Loucy (cell line): ENCODE measurements around the gene LUZP1.
"Not testable (repeated sequence)": the region's sequence is repeated elsewhere in the genome, so short reads cannot be mapped to it uniquely, and the experiment has no call there.

Experiments
- H2AFZ ChIP-seq: fragments of 200-600 bp; sonication (generic); 2 replicates; pipeline ENCODE4 v1.6.0; 2016; ENCODE audit warnings: antibody characterized with exemption, mild to moderate bottlenecking, low read length, moderate library complexity
- H3F3A ChIP-seq: fragments of 200-600 bp; 2 replicates; pipeline ENCODE4 v1.6.0; 2016; ENCODE audit warnings: antibody characterized with exemption, low read depth, mild to moderate bottlenecking
- H3K27me3 ChIP-seq: fragments of 200-600 bp; sonication (generic); 2 replicates; pipeline ENCODE4 v1.6.1; 2014; ENCODE audit warnings: low read length, mild to moderate bottlenecking; ENCODE audit not compliant: insufficient read depth, poor library complexity, severe bottlenecking
- H3K36me3 ChIP-seq: fragments of 200-600 bp; sonication (generic); 2 replicates; pipeline ENCODE4 v1.6.1; 2016; ENCODE audit warnings: low read length; ENCODE audit not compliant: insufficient read depth
- H3K4me1 ChIP-seq: fragments of 200-600 bp; sonication (generic); 2 replicates; pipeline ENCODE4 v1.5.1; 2014; ENCODE audit warnings: low read length, mild to moderate bottlenecking; ENCODE audit not compliant: insufficient read depth, poor library complexity, severe bottlenecking
- H3K4me2 ChIP-seq: fragments of 200-600 bp; sonication (generic); 2 replicates; pipeline ENCODE4 v1.6.0; 2014; ENCODE audit warnings: antibody characterized with exemption, low read length, low read depth, mild to moderate bottlenecking; ENCODE audit not compliant: poor library complexity, severe bottlenecking
- H3K4me3 ChIP-seq: fragments of 200-600 bp; sonication (generic); 2 replicates; pipeline ENCODE4 v1.5.1; 2014; ENCODE audit warnings: low read length, mild to moderate bottlenecking, mixed read lengths; ENCODE audit not compliant: poor library complexity, severe bottlenecking
- H3K79me2 ChIP-seq: fragments of 200-600 bp; sonication (generic); 2 replicates; pipeline ENCODE4 v1.6.1; 2014; ENCODE audit warnings: low read length; ENCODE audit not compliant: insufficient read depth
- H3K9ac ChIP-seq: fragments of 200-600 bp; sonication (generic); 2 replicates; pipeline ENCODE4 v1.6.0; 2014; ENCODE audit warnings: mild to moderate bottlenecking, low read depth, low read length, moderate library complexity; ENCODE audit not compliant: poor library complexity, severe bottlenecking
- H3K9me2 ChIP-seq: fragments of 200-600 bp; sonication (generic); replicated peaks from 2 replicates; pipeline ENCODE4 v1.6.1; 2016; ENCODE audit warnings: low read depth, low read length, mixed read lengths
- H3K9me3 ChIP-seq: fragments of 200-600 bp; sonication (generic); 2 replicates; pipeline ENCODE4 v1.6.1; 2014; ENCODE audit warnings: mild to moderate bottlenecking, antibody characterized with exemption, low read length, low read depth; ENCODE audit not compliant: insufficient read depth
- H4K20me1 ChIP-seq: fragments of 200-600 bp; sonication (generic); 2 replicates; pipeline ENCODE4 v1.6.0; 2014; ENCODE audit warnings: antibody characterized with exemption, low read length, mild to moderate bottlenecking; ENCODE audit not compliant: insufficient read depth, poor library complexity, severe bottlenecking
- EZH2phosphoT487 ChIP-seq: fragments of 200-600 bp; IDR thresholded peaks from 2 replicates; pipeline ENCODE4 v1.6.1; 2018; ENCODE audit warnings: antibody characterized with exemption, mild to moderate bottlenecking, moderate library complexity, borderline replicate concordance
- TF ChIP-seq, protein P1 (sequence below): fragments of 200-600 bp; sonication (generic); conservative IDR thresholded peaks from 2 replicates; pipeline ENCODE4 v1.5.1; 2014; ENCODE audit warnings: mild to moderate bottlenecking, antibody characterized with exemption, low read length

LUZP1 gene

DNA sequence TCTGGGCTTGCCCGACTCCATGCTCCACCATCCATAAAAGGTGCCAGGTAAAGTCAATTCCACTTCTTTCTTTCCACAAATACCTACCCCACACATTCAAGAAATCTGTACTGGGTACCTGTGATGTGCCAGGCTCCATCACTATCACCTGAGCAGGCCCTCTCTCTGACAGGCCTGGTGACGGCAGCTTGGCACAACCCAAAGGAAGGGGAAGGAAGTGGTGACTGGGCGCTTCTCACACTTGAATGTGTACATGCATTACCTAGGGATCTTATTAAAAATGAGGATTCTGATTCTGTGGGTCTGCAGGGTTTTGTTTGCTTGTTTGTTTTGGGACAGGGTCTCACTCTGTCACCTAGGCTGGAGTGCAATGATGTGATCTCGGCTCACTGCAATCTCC, 41.1 kb upstream of the LUZP1 start:
- Histone ChIP-seq H3K27me3 (no peaks in the 10 kb centered on the region), H3K4me3 (no peak overlapping the region), H3K4me2 (no peak overlapping the region), H3K9ac (no peak overlapping the region), H3K4me1 (no peaks in the 10 kb centered on the region), H2AFZ (0 out of 2 replicates have a peak overlapping the region, but pooled peaks have one; percentile 20), H3K79me2 (no peaks in the 10 kb centered on the region), H3K9me2 (no peaks in the 10 kb centered on the region), H3K9me3 (no peaks in the 10 kb centered on the region), H3K36me3 (no peaks in the 10 kb centered on the region), H4K20me1 (no peaks in the 10 kb centered on the region), H3F3A (no peaks in the 10 kb centered on the region)
- no peak for TF ChIP-seq EZH2phosphoT487
- TF ChIP-seq, protein P1, sequence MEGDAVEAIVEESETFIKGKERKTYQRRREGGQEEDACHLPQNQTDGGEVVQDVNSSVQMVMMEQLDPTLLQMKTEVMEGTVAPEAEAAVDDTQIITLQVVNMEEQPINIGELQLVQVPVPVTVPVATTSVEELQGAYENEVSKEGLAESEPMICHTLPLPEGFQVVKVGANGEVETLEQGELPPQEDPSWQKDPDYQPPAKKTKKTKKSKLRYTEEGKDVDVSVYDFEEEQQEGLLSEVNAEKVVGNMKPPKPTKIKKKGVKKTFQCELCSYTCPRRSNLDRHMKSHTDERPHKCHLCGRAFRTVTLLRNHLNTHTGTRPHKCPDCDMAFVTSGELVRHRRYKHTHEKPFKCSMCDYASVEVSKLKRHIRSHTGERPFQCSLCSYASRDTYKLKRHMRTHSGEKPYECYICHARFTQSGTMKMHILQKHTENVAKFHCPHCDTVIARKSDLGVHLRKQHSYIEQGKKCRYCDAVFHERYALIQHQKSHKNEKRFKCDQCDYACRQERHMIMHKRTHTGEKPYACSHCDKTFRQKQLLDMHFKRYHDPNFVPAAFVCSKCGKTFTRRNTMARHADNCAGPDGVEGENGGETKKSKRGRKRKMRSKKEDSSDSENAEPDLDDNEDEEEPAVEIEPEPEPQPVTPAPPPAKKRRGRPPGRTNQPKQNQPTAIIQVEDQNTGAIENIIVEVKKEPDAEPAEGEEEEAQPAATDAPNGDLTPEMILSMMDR, result no peak

DNA sequence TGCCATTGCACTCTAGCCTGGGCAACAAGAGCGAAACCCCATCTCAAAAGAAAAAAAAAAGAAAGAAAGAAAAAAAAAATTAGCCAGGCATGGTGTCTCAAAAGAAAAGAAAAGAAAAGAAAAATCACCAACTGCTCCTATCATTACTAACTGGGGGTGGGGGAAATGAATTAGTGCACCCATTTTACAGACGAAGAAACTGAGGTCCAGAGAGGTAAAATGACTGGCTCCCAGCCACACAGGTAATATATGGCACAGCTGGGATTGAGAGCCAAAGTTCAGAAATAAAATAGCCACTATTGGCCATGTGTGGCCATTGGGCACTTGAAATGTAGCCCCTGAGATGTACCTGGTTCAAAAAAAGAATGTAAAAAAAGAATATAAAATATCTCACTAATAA, 39.9 kb upstream of the LUZP1 start:
- H3K36me3 ChIP-seq, result no peaks in the 10 kb centered on the region
- no peak overlapping the region for H2AFZ ChIP-seq
- no peaks in the 10 kb centered on the region for H3F3A ChIP-seq
- H3K9me2 ChIP-seq, result no peaks in the 10 kb centered on the region
- H3K9ac ChIP-seq, result no peak overlapping the region
- no peak overlapping the region for H3K4me2 ChIP-seq
- no peaks in the 10 kb centered on the region for H3K9me3 ChIP-seq
- H3K4me1 ChIP-seq, result no peaks in the 10 kb centered on the region
- TF ChIP-seq, protein P1, result no peak
- no peak for TF ChIP-seq EZH2phosphoT487
- H3K27me3 ChIP-seq, result no peaks in the 10 kb centered on the region
- no peaks in the 10 kb centered on the region for H3K79me2 ChIP-seq
- H4K20me1 ChIP-seq, result no peaks in the 10 kb centered on the region
- H3K4me3 ChIP-seq, result no peak overlapping the region

DNA sequence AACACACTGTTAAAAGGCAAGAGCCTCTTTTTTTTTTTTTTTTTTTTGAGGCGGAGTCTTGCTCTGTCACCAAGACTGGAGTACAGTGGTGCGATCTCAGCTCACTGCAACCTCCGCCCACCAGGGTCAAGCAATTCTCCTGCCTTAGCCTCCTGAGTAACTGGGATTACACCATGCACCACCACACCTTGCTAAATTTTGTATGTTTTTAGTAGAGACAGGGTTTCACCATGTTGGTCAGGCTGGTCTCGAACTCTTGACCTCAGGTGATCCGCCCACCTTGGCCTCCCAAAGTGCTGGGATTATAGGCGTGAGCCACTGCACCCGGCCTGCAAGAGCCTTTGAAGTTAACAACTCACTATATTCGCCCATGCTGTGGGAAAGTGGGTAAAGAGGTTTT, 39.1 kb upstream of the LUZP1 start:
- H2AFZ ChIP-seq, result not testable (repeated sequence)

DNA sequence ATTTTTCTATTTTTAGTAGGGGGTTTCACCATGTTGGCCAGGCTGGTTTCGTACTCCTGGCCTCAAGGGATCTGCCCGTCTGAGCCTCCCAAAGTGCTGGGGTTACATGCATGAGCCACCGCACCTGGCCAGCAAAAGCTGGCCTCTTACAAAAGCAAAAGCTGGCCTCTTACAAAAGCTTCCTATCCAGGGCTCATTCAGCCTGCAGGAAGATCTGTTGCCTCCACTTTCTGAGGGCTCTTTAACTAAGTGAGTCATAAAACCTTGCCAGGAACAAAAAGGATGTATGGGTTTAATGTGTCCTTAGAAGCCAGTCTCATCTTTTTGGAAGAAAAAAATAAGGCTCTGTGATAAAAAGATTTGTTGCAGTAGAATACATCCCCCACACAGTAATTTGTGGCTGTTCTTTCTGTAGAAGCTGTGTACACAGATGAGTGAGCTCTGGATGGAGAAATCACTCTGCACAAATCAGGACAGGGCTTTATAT, 33.6 kb upstream of the LUZP1 start:
- Histone ChIP-seq H3K4me1 (no peaks in the 10 kb centered on the region), H3K4me2 (no peak overlapping the region), H2AFZ (no peak overlapping the region), H3K9me2 (no peaks in the 10 kb centered on the region), H3K9ac (no peak overlapping the region), H3K36me3 (no peaks in the 10 kb centered on the region), H3K9me3 (no peaks in the 10 kb centered on the region), H3K4me3 (no peak overlapping the region), H3K27me3 (no peaks in the 10 kb centered on the region), H3K79me2 (no peaks in the 10 kb centered on the region), H3F3A (no peaks in the 10 kb centered on the region), H4K20me1 (no peaks in the 10 kb centered on the region)
- no peak for TF ChIP-seq EZH2phosphoT487
- TF ChIP-seq, protein P1, result no peak

More for the DNA sequence above, 39.1 kb upstream of the LUZP1 start:
- H3K9me2 ChIP-seq, H3K9ac ChIP-seq, H3K79me2 ChIP-seq, H3F3A ChIP-seq, H3K27me3 ChIP-seq, H3K36me3 ChIP-seq, H3K4me1 ChIP-seq, H3K4me2 ChIP-seq, H3K9me3 ChIP-seq, H4K20me1 ChIP-seq, H3K4me3 ChIP-seq: not testable (repeated sequence)
